DND-41 (cell line): Measurements from ENCODE around the gene MMD.
"Not testable (repeated sequence)": the region's sequence is repeated elsewhere in the genome, so short reads cannot be mapped to it uniquely, and the experiment has no call there.

Source experiments
- ATAC-seq: fragments of 200-7000 bp; cut with Tn5 transposase; 3 replicates; pipeline ENCODE4 v1.9.1; 2021; ENCODE audit warnings: low read depth; ENCODE audit not compliant: insufficient read depth
- DNase-seq: peaks from one replicate; pipeline ENCODE4 v3.0.0-alpha.2; 2020
- H2AFZ ChIP-seq: 2 replicates; pipeline ENCODE4 v1.6.0; 2012; ENCODE audit warnings: low read depth, low read length
- H3K27ac ChIP-seq: 2 replicates; pipeline ENCODE4 v1.5.1; 2012; ENCODE audit warnings: low read length, inconsistent platforms
- H3K27me3 ChIP-seq: fragments of 200-600 bp; sonication (generic); 2 replicates; pipeline ENCODE4 v1.6.0; 2012; ENCODE audit warnings: low read length, mild to moderate bottlenecking, inconsistent platforms; ENCODE audit not compliant: insufficient read depth, poor library complexity
- H3K36me3 ChIP-seq: 2 replicates; pipeline ENCODE4 v1.5.1; 2012; ENCODE audit warnings: low read length, inconsistent platforms; ENCODE audit not compliant: insufficient read depth
- H3K4me1 ChIP-seq: 2 replicates; pipeline ENCODE4 v1.5.1; 2012; ENCODE audit warnings: mild to moderate bottlenecking, low read length; ENCODE audit not compliant: insufficient read depth
- H3K4me2 ChIP-seq: 2 replicates; pipeline ENCODE4 v1.6.0; 2012; ENCODE audit warnings: mild to moderate bottlenecking, moderate library complexity, low read length, inconsistent platforms; ENCODE audit not compliant: insufficient read depth
- H3K4me3 ChIP-seq, 2 experiments: fragments of 200-600 bp in 1 of 2; shearing (Covaris generic) in 1 of 2; 2 replicates each; pipeline ENCODE4 v1.5.1; 2012 to 2016; ENCODE audit warnings: inconsistent platforms in 2 of 2, low read length in 2 of 2, mild to moderate bottlenecking in 2 of 2, low read depth in 1 of 2, moderate library complexity in 1 of 2
- H3K79me2 ChIP-seq: 2 replicates; pipeline ENCODE4 v1.6.0; 2012; ENCODE audit warnings: low read length, inconsistent platforms; ENCODE audit not compliant: insufficient read depth
- H3K9ac ChIP-seq: 2 replicates; pipeline ENCODE4 v1.6.0; 2012; ENCODE audit warnings: low read depth, mild to moderate bottlenecking, inconsistent platforms, low read length, moderate library complexity
- H3K9me3 ChIP-seq: 2 replicates; pipeline ENCODE4 v1.5.1; 2012; ENCODE audit warnings: low read length, moderate library complexity, mild to moderate bottlenecking, inconsistent platforms; ENCODE audit not compliant: insufficient read depth, severe bottlenecking
- H4K20me1 ChIP-seq: 2 replicates; pipeline ENCODE4 v1.6.0; 2012; ENCODE audit warnings: low read length; ENCODE audit not compliant: insufficient read depth
- CTCF ChIP-seq: IDR thresholded peaks from 2 replicates; pipeline ENCODE4 v1.5.1; 2012; ENCODE audit warnings: borderline replicate concordance, low read length, moderate library complexity, mild to moderate bottlenecking; ENCODE audit not compliant: poor library complexity, severe bottlenecking; ENCODE audit errors: extremely low read depth
- EZH2 ChIP-seq: IDR thresholded peaks from 3 replicates; pipeline ENCODE4 v1.6.1; 2012; ENCODE audit warnings: borderline replicate concordance, low read depth, mild to moderate bottlenecking, moderate library complexity, low read length, inconsistent platforms; ENCODE audit not compliant: severe bottlenecking

MMD gene

GRCh38 chr17:55446581-55447205, 25.1 kb upstream of the MMD start:
- peaks cover 5% of the 10 kb centered on the region; the same call in 1 of the 2 replicates for H3K4me1 ChIP-seq
- ATAC-seq: no peak
- H3K4me2 ChIP-seq: no peak overlapping the region
- no peaks in the 10 kb centered on the region for H4K20me1 ChIP-seq
- no peaks in the 10 kb centered on the region for H3K36me3 ChIP-seq
- no peaks in the 10 kb centered on the region for H3K79me2 ChIP-seq
- no peak for TF ChIP-seq EZH2
- no peak for TF ChIP-seq CTCF
- no peaks in the 10 kb centered on the region for H3K27me3 ChIP-seq
- H3K27ac ChIP-seq: no peak overlapping the region
- H3K9ac ChIP-seq: no peak overlapping the region
- H3K4me3 ChIP-seq: no peak overlapping the region
- no peak for DNase-seq
- H3K9me3 ChIP-seq: no peaks in the 10 kb centered on the region
- H2AFZ ChIP-seq: no peak overlapping the region

- not testable (repeated sequence) for ATAC-seq, H3K36me3 ChIP-seq, H3K79me2 ChIP-seq, H2AFZ ChIP-seq, DNase-seq, H3K9me3 ChIP-seq, H3K27me3 ChIP-seq, H3K4me3 ChIP-seq, H3K9ac ChIP-seq, H4K20me1 ChIP-seq, H3K4me1 ChIP-seq, H3K4me2 ChIP-seq, H3K27ac ChIP-seq
These were observed 24.4 kb upstream of the MMD start for GRCh38 chr17:55446004-55446403.

GRCh38 chr17:55444471-55445441, 23.1 kb upstream of the MMD start:
- Histone ChIP-seq H3K9ac (no peak overlapping the region), H2AFZ (no peak overlapping the region), H3K27ac (no peak overlapping the region), H3K36me3 (no peaks in the 10 kb centered on the region), H3K27me3 (no peaks in the 10 kb centered on the region), H3K79me2 (no peaks in the 10 kb centered on the region), H3K9me3 (no peaks in the 10 kb centered on the region), H3K4me3 (no peak overlapping the region), H3K4me1 (no peaks in the 10 kb centered on the region), H4K20me1 (no peaks in the 10 kb centered on the region), H3K4me2 (no peak overlapping the region)
- no peak for TF ChIP-seq CTCF
- TF ChIP-seq EZH2: no peak
- DNase-seq (no peak), ATAC-seq (no peak)

GRCh38 chr17:55443904-55444303, 22.3 kb upstream of the MMD start:
- Histone ChIP-seq H3K36me3 (no peaks in the 10 kb centered on the region), H3K4me2 (no peak overlapping the region), H2AFZ (no peak overlapping the region), H3K4me1 (no peaks in the 10 kb centered on the region), H4K20me1 (no peaks in the 10 kb centered on the region), H3K79me2 (no peaks in the 10 kb centered on the region), H3K4me3 (no peak overlapping the region), H3K27me3 (no peaks in the 10 kb centered on the region), H3K27ac (no peak overlapping the region), H3K9me3 (no peaks in the 10 kb centered on the region), H3K9ac (no peak overlapping the region)
- ATAC-seq (no peak), DNase-seq (no peak)
- TF ChIP-seq EZH2: no peak
- TF ChIP-seq CTCF: no peak
